Measurements from ENCODE around the gene PRX.

GRCh38 chr19:40424637-40425449, 11.7 kb upstream of the PRX start:
- TF ChIP-seq CTCF (IDR thresholded peaks at IDR 0.05), result no peak
- no peak for TF ChIP-seq POLR2A (IDR thresholded peaks at IDR 0.05)
